ENCODE data around the gene FOXN1. TPM values are rescaled to one million over a fixed set of nuclear protein-coding genes. Genes with fewer than 3 reads are reported as not detected.
A peak's percentile ranks its signal among the peaks of the same experiment; 100 is the strongest.

FOXN1 gene
- total and polyA plus RNA-seq, 10 of the 15 experiments (the other 5 are each of a cell fraction or from before 2014, with no cell fraction given), result not detected

GRCh38 chr17:28485049-28485448 lies 21.1 kb upstream of the FOXN1 start:
- CTCF ChIA-PET, result interaction anchor here (0.7 to 2.1 kb wide), 9 partner anchors 10 to 159 kb away, joined by 3 to 18 read pairs (median 5); partner anchors contain the start of gene PIGS
- peak overlapping the region; percentile 51; the same call in 1 of the 2 replicates for H3K4me2 ChIP-seq (ENCODE audit: control insufficient read depth, insufficient read depth)
- TF ChIP-seq SIN3A (IDR thresholded peaks at IDR 0.05; ENCODE audit: low read depth, low read length), result no peak
- TF ChIP-seq ZNF207 (IDR thresholded peaks at IDR 0.05; ENCODE audit: borderline replicate concordance), result no peak
- TF ChIP-seq E4F1 (IDR thresholded peaks at IDR 0.05; ENCODE audit: borderline replicate concordance, partially characterized antibody), result no peak
- TF ChIP-seq KAT2A (conservative IDR thresholded peaks at IDR 0.05; ENCODE audit: control insufficient read depth, low read depth, low read length), result no peak
- TF ChIP-seq CHD1 (IDR thresholded peaks at IDR 0.05; ENCODE audit: low read depth, low read length), result no peak
- TF ChIP-seq YY1 (IDR thresholded peaks at IDR 0.05; ENCODE audit: low read depth, low read length), result no peak
- TF ChIP-seq EED (IDR thresholded peaks at IDR 0.05; ENCODE audit: low read depth), result no peak
- no peak for TF ChIP-seq MXI1 (IDR thresholded peaks at IDR 0.05; ENCODE audit: low read depth, low read length)
- TF ChIP-seq ZNF384 (IDR thresholded peaks at IDR 0.05; ENCODE audit: borderline replicate concordance, low read depth, low read length), result no peak
- no peak for TF ChIP-seq NR2C2 (IDR thresholded peaks at IDR 0.05; ENCODE audit: borderline replicate concordance, control insufficient read depth, insufficient read length, low read depth)
- no peak for TF ChIP-seq EGR1 (IDR thresholded peaks at IDR 0.05; ENCODE audit: borderline replicate concordance in 1 of 2, low read depth in 2 of 2, low read length in 2 of 2)
- no peak for TF ChIP-seq IRF5 (IDR thresholded peaks at IDR 0.05; ENCODE audit: borderline replicate concordance)
- no peak for TF ChIP-seq SREBF2 (IDR thresholded peaks at IDR 0.05; ENCODE audit: low read length)
- TF ChIP-seq MTA3 (IDR thresholded peaks at IDR 0.05; ENCODE audit: borderline replicate concordance, low read length), result no peak
- H3K9ac ChIP-seq (ENCODE audit: control insufficient read depth, insufficient read depth, low read length), result no peak overlapping the region
- no peaks in the 10 kb centered on the region for H3K27me3 ChIP-seq (replicated peaks in 1 of 2; ENCODE audit: control insufficient read depth in 2 of 2, insufficient read depth in 2 of 2, low read length in 1 of 2)
- H3K27ac ChIP-seq (ENCODE audit: control insufficient read depth, insufficient read depth), result peak overlapping the region; percentile 43
- no peaks in the 10 kb centered on the region for H3K9me3 ChIP-seq (replicated peaks; ENCODE audit: control insufficient read depth, insufficient read depth, low read length)
- peaks cover 25% of the 10 kb centered on the region for H3K4me1 ChIP-seq (ENCODE audit: control insufficient read depth, insufficient read depth, low read length)
- SMC1A ChIA-PET (ENCODE audit: uncharacterized antibody, unreplicated experiment), result interaction anchor here (0.9 to 3.4 kb wide), 10 partner anchors 8 to 64 kb away, joined by 3 to 15 read pairs (median 4); partner anchors contain the start of gene FOXN1
- peak overlapping the region; percentile 28; the same call in 1 of the 2 replicates for H3K4me3 ChIP-seq
- H4K20me1 ChIP-seq (ENCODE audit: control insufficient read depth, insufficient read depth), result no peaks in the 10 kb centered on the region
- WGBS (ENCODE audit: insufficient coverage, insufficient replicate concordance, low lambda C conversion rate, missing lambda C conversion rate), result 96% methylated on average over 3 of the region's 3 CpGs
- in situ Hi-C loops (cut with MboI) (no loop called here), intact Hi-C loops (cut with micrococcal nuclease; ENCODE audit: unreplicated experiment) (no loop called here)
- FAIRE-seq (no peak), DNase-seq (ENCODE audit: low read depth, low spot score) (no peak), ATAC-seq (no peak)
- no TSS peak for BruUV-seq (replicated peaks)
- no peaks in the 10 kb centered on the region for H3K36me3 ChIP-seq (ENCODE audit: control insufficient read depth in 2 of 2, insufficient read depth in 2 of 2, low read length in 1 of 2)
- POLR2A ChIA-PET, result interaction anchor here (0.6 to 1.4 kb wide), 4 partner anchors 16 to 242 kb away, joined by 3 to 8 read pairs (median 4); partner anchors contain the start of gene PIGS
- RAD21 ChIA-PET (ENCODE audit: unreplicated experiment), result interaction anchor here (1.2 to 1.5 kb wide), 3 partner anchors 16 to 63 kb away, joined by 3 to 5 read pairs (median 3); no protein-coding TSS in a partner anchor
- H3K79me2 ChIP-seq (ENCODE audit: control insufficient read depth, insufficient read depth, low read length), result no peaks in the 10 kb centered on the region
- H2AFZ ChIP-seq (ENCODE audit: control insufficient read depth, low read depth, low read length), result no peak overlapping the region

All from GM12878 (cell line).